Esophagus (tissue), 2 donors: ENCODE results near the gene NOL11. TPM values are rescaled to one million over a fixed set of nuclear protein-coding genes. Genes with fewer than 3 reads are reported as not detected.
"Not testable (repeated sequence)": the region's sequence is repeated elsewhere in the genome, so short reads cannot be mapped to it uniquely, and the experiment has no call there.

Experiments used
- H3K27ac ChIP-seq, 2 donors: one replicate each; pipeline ENCODE4 v1.5.1; 2013; ENCODE audit warnings: low read depth in 2 of 2, mild to moderate bottlenecking in 2 of 2, inconsistent platforms in 1 of 2, low read length in 1 of 2, moderate library complexity in 1 of 2
- H3K27me3 ChIP-seq, 2 donors: one replicate each; pipeline ENCODE4 v1.6.1; 2013; ENCODE audit warnings: low read length in 2 of 2, control low read depth in 1 of 2, mild to moderate bottlenecking in 1 of 2; ENCODE audit not compliant: insufficient read depth in 2 of 2, control insufficient read depth in 1 of 2
- H3K36me3 ChIP-seq, 2 donors: one replicate each; pipeline ENCODE4 v1.6.1; 2013; ENCODE audit warnings: low read length in 1 of 2; ENCODE audit not compliant: control insufficient read depth in 2 of 2, insufficient read depth in 2 of 2
- H3K4me1 ChIP-seq, 2 donors: one replicate each; pipeline ENCODE4 v1.6.1; 2013; ENCODE audit warnings: low read length in 1 of 2; ENCODE audit not compliant: control insufficient read depth in 2 of 2, insufficient read depth in 2 of 2
- H3K4me3 ChIP-seq, 2 donors: one replicate each; pipeline ENCODE4 v1.5.1; 2013; ENCODE audit warnings: low read length in 2 of 2, mild to moderate bottlenecking in 2 of 2, low read depth in 1 of 2, moderate library complexity in 1 of 2
- H3K9me3 ChIP-seq, 2 donors: one replicate each; pipeline ENCODE4 v1.6.1; 2013; ENCODE audit warnings: mild to moderate bottlenecking in 2 of 2, low read depth in 1 of 2, low read length in 1 of 2, moderate library complexity in 1 of 2; ENCODE audit not compliant: control insufficient read depth in 2 of 2, insufficient read depth in 1 of 2
- WGBS, 2 donors: extraction: QIAGEN DNeasy Blood & Tissue Kit; methylation state at CpG; one replicate each; pipeline ENCODE4 v1.1.7; 2013; 5-methylcytosine and 5-hydroxymethylcytosine counted together
- polyA plus RNA-seq, 2 donors: library from polyadenylated mRNA; stranded (reverse); fragments of 200-250 nt; gene quantifications; one replicate each; pipeline ENCODE4 v1.2.3, GENCODE V29; 2013
- donor health status: healthy with polysubstance abuse.
- donor health status: Bipolar disorder and iron deficiency.

Gene NOL11
- polyA plus RNA-seq, 2 donors, result 23.0 to 25.4 TPM

GRCh38 chr17:67725373-67725791, 7.6 kb downstream of the NOL11 start:
- no peak overlapping the region for H3K27ac ChIP-seq
- H3K27me3 ChIP-seq, result no peaks in the 10 kb centered on the region
- no peaks in the 10 kb centered on the region for H3K4me1 ChIP-seq
- 90 to 92% methylated on average over 4 of the region's 4 CpGs for WGBS, 2 donors
- peaks cover 11 to 18% of the 10 kb centered on the region in 2 donors for H3K36me3 ChIP-seq
- H3K9me3 ChIP-seq, result no peaks in the 10 kb centered on the region
- H3K4me3 ChIP-seq, result no peak overlapping the region

- H3K27me3 ChIP-seq, result no peaks in the 10 kb centered on the region
- WGBS, 2 donors, result 91 to 92% methylated on average over 4 of the region's 4 CpGs
- no peaks in the 10 kb centered on the region for H3K9me3 ChIP-seq
- no peaks in the 10 kb centered on the region for H3K4me1 ChIP-seq
- no peak overlapping the region for H3K4me3 ChIP-seq
- H3K36me3 ChIP-seq, result peaks cover 13 to 22% of the 10 kb centered on the region in 2 donors
- no peak overlapping the region for H3K27ac ChIP-seq
Measured at GRCh38 chr17:67725807-67726206, 8.1 kb downstream of the NOL11 start.

DNA sequence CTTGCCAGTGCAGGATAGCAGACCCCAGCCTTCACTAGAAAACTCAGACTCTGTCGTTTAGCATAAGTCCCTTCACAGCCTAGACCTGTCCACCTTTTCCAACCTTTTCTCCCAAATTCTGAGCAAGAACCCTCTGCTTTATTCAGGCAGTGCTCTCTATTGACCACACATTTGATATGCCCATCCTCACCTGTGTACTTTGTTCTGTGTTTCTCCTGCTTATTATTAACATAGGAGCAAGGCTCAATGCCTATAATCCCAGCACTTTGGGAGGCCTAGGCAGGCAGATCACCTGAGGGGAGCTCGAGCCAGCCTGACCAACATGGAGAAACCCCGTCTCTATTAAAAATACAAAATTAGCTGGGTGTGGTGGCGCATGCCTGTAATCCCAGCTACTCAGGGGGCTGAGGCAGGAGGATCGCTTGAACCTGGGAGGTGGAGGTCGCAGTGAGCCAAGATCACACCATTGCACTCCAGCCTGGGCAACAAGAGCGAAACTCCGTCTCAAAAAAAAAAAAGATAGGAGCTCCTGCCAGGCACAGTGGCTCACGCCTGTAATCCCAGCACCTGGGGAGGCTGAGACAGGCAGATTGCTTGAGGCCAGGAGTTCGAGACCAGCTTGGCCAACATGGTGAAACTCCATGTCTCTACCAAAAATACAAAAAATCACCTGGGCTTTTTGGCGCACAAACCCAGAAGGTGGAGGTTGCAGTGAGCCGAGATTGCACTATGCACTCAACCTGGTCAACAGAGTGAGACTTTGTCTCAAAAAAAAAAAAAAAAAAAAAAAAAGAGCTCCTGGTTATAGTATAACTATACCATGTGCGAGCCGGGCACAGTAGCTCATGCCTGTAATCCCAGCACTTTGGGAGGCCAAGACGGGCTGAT, 9.7 kb downstream of the NOL11 start:
- not testable (repeated sequence) for H3K9me3 ChIP-seq, H3K27ac ChIP-seq, H3K27me3 ChIP-seq, H3K4me3 ChIP-seq, H3K4me1 ChIP-seq
- 94 to 96% methylated on average over 15 of the region's 15 CpGs for WGBS, 2 donors
- peaks cover 11 to 21% of the 10 kb centered on the region in 2 donors for H3K36me3 ChIP-seq

DNA sequence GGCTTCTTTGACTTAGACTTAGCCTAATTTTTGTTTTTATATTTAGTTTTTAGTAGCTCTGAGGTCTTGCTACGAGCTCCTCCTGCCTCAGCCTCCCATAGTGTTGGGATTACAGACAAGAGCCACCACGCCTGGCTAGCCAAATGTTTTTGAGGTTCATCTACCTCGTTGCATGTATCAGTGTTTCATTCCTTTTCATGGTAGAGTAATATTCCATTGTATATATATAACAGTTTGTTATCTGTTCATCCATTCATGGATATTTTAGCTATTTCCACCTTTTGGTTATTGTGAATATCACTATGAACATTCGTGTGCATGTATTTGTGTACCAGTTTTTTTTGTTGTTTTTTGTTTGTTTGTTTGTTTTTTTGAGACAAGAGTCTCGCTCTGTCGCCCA, 12.2 kb downstream of the NOL11 start:
- Histone ChIP-seq H3K36me3 (peaks cover 9 to 17% of the 10 kb centered on the region in 2 donors), H3K27me3 (no peaks in the 10 kb centered on the region)
- 97 to 98% methylated on average over 6 of the region's 6 CpGs for WGBS, 2 donors

GRCh38 chr17:67730731-67731130, 13.0 kb downstream of the NOL11 start:
- 77 to 79% methylated on average over 7 of the region's 7 CpGs for WGBS, 2 donors

More for the DNA sequence above, 12.2 kb downstream of the NOL11 start:
- H3K4me3 ChIP-seq, result no peak overlapping the region
- no peaks in the 10 kb centered on the region for H3K4me1 ChIP-seq
- H3K27ac ChIP-seq, result no peak overlapping the region
- no peaks in the 10 kb centered on the region for H3K9me3 ChIP-seq

GRCh38 chr17:67733449-67733848, 15.7 kb downstream of the NOL11 start:
- Histone ChIP-seq H3K4me1 (no peaks in the 10 kb centered on the region), H3K36me3 (peaks cover 2 to 7% of the 10 kb centered on the region in 2 donors), H3K27ac (no peak overlapping the region), H3K4me3 (no peak overlapping the region), H3K9me3 (no peaks in the 10 kb centered on the region), H3K27me3 (no peaks in the 10 kb centered on the region)
- WGBS, 2 donors, result 70 to 75% methylated on average over 2 of the region's 2 CpGs

More at GRCh38 chr17:67730731-67731130, 13.0 kb downstream of the NOL11 start:
- no peak overlapping the region for H3K4me3 ChIP-seq
- H3K36me3 ChIP-seq, result peaks cover 6 to 17% of the 10 kb centered on the region in 2 donors
- no peak overlapping the region for H3K27ac ChIP-seq
- no peaks in the 10 kb centered on the region for H3K4me1 ChIP-seq
- H3K9me3 ChIP-seq, result no peaks in the 10 kb centered on the region
- H3K27me3 ChIP-seq, result no peaks in the 10 kb centered on the region

- H3K4me3 ChIP-seq, result no peak overlapping the region
- H3K27ac ChIP-seq, result no peak overlapping the region
- H3K9me3 ChIP-seq, result no peaks in the 10 kb centered on the region
- H3K27me3 ChIP-seq, result no peaks in the 10 kb centered on the region
- H3K4me1 ChIP-seq, result no peaks in the 10 kb centered on the region
- WGBS, 2 donors, result 87 to 89% methylated on average over 8 of the region's 8 CpGs
- peaks cover 3 to 4% of the 10 kb centered on the region in 2 donors for H3K36me3 ChIP-seq
Measured at GRCh38 chr17:67737145-67737544, 19.4 kb downstream of the NOL11 start.

DNA sequence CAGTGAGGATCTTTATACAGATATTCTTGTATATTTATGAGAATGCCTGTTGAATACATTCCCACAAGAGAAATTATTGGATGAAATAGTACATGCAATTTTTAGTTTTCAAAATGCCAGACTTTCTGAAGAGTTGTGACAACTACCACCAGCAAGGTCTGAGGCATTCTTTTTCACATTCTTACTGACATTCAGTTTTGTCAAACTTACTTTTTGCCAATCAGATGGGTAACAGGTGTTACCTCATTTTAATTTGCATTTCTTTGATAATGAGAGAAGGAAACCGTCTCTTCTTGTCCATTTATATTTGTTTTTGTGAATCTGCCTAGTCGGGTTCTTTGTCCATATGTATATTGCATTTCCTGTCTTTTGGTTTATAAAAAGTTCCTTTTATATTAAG, 24.3 kb downstream of the NOL11 start:
- H3K4me3 ChIP-seq, result no peak overlapping the region
- peaks cover 3 to 5% of the 10 kb centered on the region in 2 donors for H3K36me3 ChIP-seq
- no peaks in the 10 kb centered on the region for H3K9me3 ChIP-seq
- no peaks in the 10 kb centered on the region for H3K27me3 ChIP-seq
- no peak overlapping the region for H3K27ac ChIP-seq
- WGBS, 2 donors, result 79 to 83% methylated on average over 2 of the region's 2 CpGs
- H3K4me1 ChIP-seq, result no peaks in the 10 kb centered on the region

- 82 to 83% methylated on average over 14 of the region's 14 CpGs for WGBS, 2 donors
- peaks cover 0 to 6% of the 10 kb centered on the region in 2 donors for H3K4me1 ChIP-seq
- H3K36me3 ChIP-seq, result peaks cover 0 to 7% of the 10 kb centered on the region in 2 donors
- H3K4me3 ChIP-seq, result no peak overlapping the region
- H3K27me3 ChIP-seq, result no peaks in the 10 kb centered on the region
- no peak overlapping the region for H3K27ac ChIP-seq
- no peaks in the 10 kb centered on the region for H3K9me3 ChIP-seq
Measured at GRCh38 chr17:67746704-67747571, 29.2 kb downstream of the NOL11 start.
